DND-41 (cell line): ENCODE data around the gene AMACR.

Experiments used
- ATAC-seq: fragments of 200-7000 bp; cut with Tn5 transposase; 3 replicates; pipeline ENCODE4 v1.9.1; 2021; ENCODE audit warnings: low read depth; ENCODE audit not compliant: insufficient read depth
- DNase-seq: peaks from one replicate; pipeline ENCODE4 v3.0.0-alpha.2; 2020
- H2AFZ ChIP-seq: 2 replicates; pipeline ENCODE4 v1.6.0; 2012; ENCODE audit warnings: low read depth, low read length
- H3K27ac ChIP-seq: 2 replicates; pipeline ENCODE4 v1.5.1; 2012; ENCODE audit warnings: low read length, inconsistent platforms
- H3K27me3 ChIP-seq: fragments of 200-600 bp; sonication (generic); 2 replicates; pipeline ENCODE4 v1.6.0; 2012; ENCODE audit warnings: low read length, mild to moderate bottlenecking, inconsistent platforms; ENCODE audit not compliant: insufficient read depth, poor library complexity
- H3K36me3 ChIP-seq: 2 replicates; pipeline ENCODE4 v1.5.1; 2012; ENCODE audit warnings: low read length, inconsistent platforms; ENCODE audit not compliant: insufficient read depth
- H3K4me1 ChIP-seq: 2 replicates; pipeline ENCODE4 v1.5.1; 2012; ENCODE audit warnings: mild to moderate bottlenecking, low read length; ENCODE audit not compliant: insufficient read depth
- H3K4me2 ChIP-seq: 2 replicates; pipeline ENCODE4 v1.6.0; 2012; ENCODE audit warnings: mild to moderate bottlenecking, moderate library complexity, low read length, inconsistent platforms; ENCODE audit not compliant: insufficient read depth
- H3K4me3 ChIP-seq, 2 experiments: fragments of 200-600 bp in 1 of 2; shearing (Covaris generic) in 1 of 2; 2 replicates each; pipeline ENCODE4 v1.5.1; 2012 to 2016; ENCODE audit warnings: inconsistent platforms in 2 of 2, low read length in 2 of 2, mild to moderate bottlenecking in 2 of 2, low read depth in 1 of 2, moderate library complexity in 1 of 2
- H3K79me2 ChIP-seq: 2 replicates; pipeline ENCODE4 v1.6.0; 2012; ENCODE audit warnings: low read length, inconsistent platforms; ENCODE audit not compliant: insufficient read depth
- H3K9ac ChIP-seq: 2 replicates; pipeline ENCODE4 v1.6.0; 2012; ENCODE audit warnings: low read depth, mild to moderate bottlenecking, inconsistent platforms, low read length, moderate library complexity
- H3K9me3 ChIP-seq: 2 replicates; pipeline ENCODE4 v1.5.1; 2012; ENCODE audit warnings: low read length, moderate library complexity, mild to moderate bottlenecking, inconsistent platforms; ENCODE audit not compliant: insufficient read depth, severe bottlenecking
- H4K20me1 ChIP-seq: 2 replicates; pipeline ENCODE4 v1.6.0; 2012; ENCODE audit warnings: low read length; ENCODE audit not compliant: insufficient read depth
- CTCF ChIP-seq: IDR thresholded peaks from 2 replicates; pipeline ENCODE4 v1.5.1; 2012; ENCODE audit warnings: borderline replicate concordance, low read length, moderate library complexity, mild to moderate bottlenecking; ENCODE audit not compliant: poor library complexity, severe bottlenecking; ENCODE audit errors: extremely low read depth
- EZH2 ChIP-seq: IDR thresholded peaks from 3 replicates; pipeline ENCODE4 v1.6.1; 2012; ENCODE audit warnings: borderline replicate concordance, low read depth, mild to moderate bottlenecking, moderate library complexity, low read length, inconsistent platforms; ENCODE audit not compliant: severe bottlenecking

Gene AMACR

DNA sequence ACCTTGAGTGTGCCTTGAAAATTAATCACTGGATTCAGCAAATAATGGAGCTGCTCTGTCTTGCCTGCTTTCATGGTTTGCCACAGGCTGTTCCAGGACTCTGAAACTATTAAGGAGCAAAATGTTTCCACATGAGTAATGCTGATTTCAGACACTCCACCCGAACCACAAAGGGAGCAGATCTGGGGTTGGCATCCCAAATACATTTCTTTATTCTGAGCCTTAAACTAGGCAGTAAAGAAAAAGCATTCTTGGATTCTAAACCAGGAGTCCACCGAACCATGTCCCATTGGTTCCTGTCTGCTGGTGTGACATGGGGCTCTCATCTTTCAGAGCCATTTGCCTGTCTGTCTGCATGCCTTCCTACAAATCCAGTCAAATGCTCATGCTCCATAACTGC lies 45.3 kb upstream of the AMACR start:
- no peak for DNase-seq
- no peak for ATAC-seq
- H3K4me3 ChIP-seq: no peak overlapping the region
- no peak overlapping the region for H3K4me2 ChIP-seq
- no peak overlapping the region for H2AFZ ChIP-seq
- no peaks in the 10 kb centered on the region for H4K20me1 ChIP-seq
- H3K9me3 ChIP-seq: no peaks in the 10 kb centered on the region
- no peaks in the 10 kb centered on the region for H3K79me2 ChIP-seq
- no peak overlapping the region for H3K9ac ChIP-seq
- 0 out of 2 replicates have a peak, but pooled peaks cover 4% of the 10 kb centered on the region for H3K36me3 ChIP-seq
- no peaks in the 10 kb centered on the region for H3K27me3 ChIP-seq
- TF ChIP-seq EZH2 (no peak), CTCF (no peak)
- H3K4me1 ChIP-seq: no peaks in the 10 kb centered on the region
- H3K27ac ChIP-seq: no peak overlapping the region

DNA sequence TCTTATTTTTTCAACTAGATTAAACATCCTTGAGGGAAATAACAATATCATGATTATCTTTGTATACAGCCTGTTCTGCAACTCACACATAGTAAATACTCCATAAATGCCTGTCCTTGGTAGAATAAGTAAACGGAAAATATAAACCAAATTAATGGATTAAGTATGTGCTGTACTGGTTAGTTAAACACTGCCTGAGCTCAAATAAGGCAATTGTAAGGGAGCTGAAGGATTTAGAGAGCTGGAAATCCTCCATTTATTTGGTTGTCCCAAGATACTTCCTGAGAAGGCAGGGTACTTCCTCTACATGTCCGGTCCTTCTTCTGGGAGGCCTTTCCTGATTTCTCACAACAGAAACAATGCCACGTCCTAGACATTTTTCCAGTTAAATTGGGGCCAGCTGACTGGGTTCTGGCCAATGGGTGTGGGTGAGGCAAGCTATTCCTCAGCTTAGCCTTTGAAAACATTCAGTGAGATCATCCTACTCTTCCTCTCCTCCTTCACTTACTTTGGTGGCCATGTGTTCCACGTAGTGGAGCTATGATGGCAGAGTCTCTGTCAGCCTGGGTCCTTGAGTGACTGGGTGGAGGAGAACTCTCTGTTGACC lies 43.6 kb upstream of the AMACR start:
- Histone ChIP-seq H3K4me2 (no peak overlapping the region), H3K36me3 (0 out of 2 replicates have a peak, but pooled peaks cover 4% of the 10 kb centered on the region), H2AFZ (no peak overlapping the region), H3K9me3 (no peaks in the 10 kb centered on the region), H3K27me3 (no peaks in the 10 kb centered on the region), H3K9ac (no peak overlapping the region), H4K20me1 (no peaks in the 10 kb centered on the region), H3K4me1 (no peaks in the 10 kb centered on the region), H3K79me2 (no peaks in the 10 kb centered on the region), H3K4me3 (no peak overlapping the region), H3K27ac (no peak overlapping the region)
- DNase-seq (no peak), ATAC-seq (no peak)
- TF ChIP-seq EZH2 (no peak), CTCF (no peak)

DNA sequence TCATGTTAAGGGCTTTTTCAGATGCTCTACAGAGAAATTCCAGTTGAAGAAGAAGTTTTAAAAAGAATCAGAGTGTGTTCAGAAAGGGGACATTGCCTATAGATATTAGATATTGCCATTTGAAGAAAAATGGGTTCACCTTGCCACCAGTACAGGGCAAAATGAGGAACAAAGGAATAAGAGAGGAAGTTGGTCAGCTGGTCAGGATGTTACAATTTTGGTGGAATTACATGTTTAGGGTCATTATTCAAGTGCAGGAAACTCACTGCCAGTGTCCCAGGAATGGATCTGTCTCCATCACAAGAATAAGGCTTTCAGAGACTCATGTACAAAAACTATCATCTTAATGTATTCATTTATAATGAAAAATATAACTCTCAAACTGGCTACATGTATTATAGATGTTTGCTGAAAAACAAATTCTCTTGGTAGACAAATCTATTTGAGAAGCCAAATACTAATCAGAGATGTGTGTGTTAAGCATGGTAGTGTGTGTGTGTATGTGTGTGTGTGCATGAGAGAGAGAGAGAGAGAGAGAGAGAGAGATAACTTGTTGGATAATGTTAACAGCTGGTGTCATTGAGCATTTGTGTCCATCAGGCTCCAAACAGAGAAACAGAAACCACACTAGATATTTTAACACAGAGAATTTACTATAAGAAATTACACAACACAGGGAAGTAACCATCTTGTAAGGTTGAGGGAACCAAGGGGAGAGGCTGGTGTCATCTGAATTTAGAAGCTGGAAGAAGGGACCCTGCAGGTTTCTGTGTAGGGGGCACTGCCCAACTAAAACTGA lies 40.1 kb upstream of the AMACR start:
- no peaks in the 10 kb centered on the region for H4K20me1 ChIP-seq
- H3K27me3 ChIP-seq: no peaks in the 10 kb centered on the region
- no peaks in the 10 kb centered on the region for H3K79me2 ChIP-seq
- H3K4me3 ChIP-seq: no peak overlapping the region
- TF ChIP-seq EZH2 (no peak), CTCF (no peak)
- H2AFZ ChIP-seq: no peak overlapping the region
- H3K4me2 ChIP-seq: no peak overlapping the region
- DNase-seq: no peak
- 0 out of 2 replicates have a peak, but pooled peaks cover 4% of the 10 kb centered on the region for H3K36me3 ChIP-seq
- no peak overlapping the region for H3K9ac ChIP-seq
- no peak overlapping the region for H3K27ac ChIP-seq
- ATAC-seq: no peak
- H3K4me1 ChIP-seq: no peaks in the 10 kb centered on the region
- no peaks in the 10 kb centered on the region for H3K9me3 ChIP-seq
